ENCODE data around the gene ALOX5AP. TPM values are rescaled to one million over a fixed set of nuclear protein-coding genes. Genes with fewer than 3 reads are reported as not detected.

The ALOX5AP gene
- total RNA-seq, 1 donor from 2014 or later: not detected

DNA sequence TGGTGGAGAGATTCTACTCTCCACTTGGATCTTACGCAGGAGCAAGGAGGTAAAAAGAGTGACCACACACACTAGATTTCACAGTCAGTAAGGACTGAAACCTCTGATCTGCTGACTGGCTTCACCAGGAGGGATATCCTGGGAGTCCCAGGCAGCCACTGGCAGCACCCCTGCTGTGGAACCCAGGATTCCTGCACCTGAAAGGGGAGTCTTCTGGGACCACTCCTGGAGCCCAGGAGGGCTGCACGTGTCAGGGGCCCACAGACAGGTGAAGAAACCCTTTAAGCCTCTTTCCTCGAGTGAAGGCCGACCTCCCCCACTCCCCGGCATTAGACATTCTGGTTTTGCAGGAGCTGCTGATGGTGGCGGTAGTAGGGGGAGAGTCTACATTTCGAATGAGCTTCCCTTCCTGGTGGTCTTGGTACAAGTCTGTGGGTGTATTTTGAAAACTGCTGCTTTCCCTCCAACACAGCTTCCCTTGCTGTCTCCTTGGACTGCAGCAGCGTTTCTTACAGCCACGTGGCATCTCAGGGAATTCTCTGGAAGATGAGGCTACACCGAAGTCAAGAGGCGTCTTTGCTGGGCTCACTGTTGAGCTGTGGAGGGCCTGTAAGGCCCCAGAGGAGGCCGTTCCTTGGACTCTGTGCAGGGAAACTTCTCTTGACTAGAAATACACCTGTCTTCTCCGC, 62.6 kb downstream of the ALOX5AP start:
- H3K4me1 Mint-ChIP-seq (ENCODE audit: unreplicated experiment): peaks cover 41% of the 10 kb centered on the region
- TF ChIP-seq, protein P1, sequence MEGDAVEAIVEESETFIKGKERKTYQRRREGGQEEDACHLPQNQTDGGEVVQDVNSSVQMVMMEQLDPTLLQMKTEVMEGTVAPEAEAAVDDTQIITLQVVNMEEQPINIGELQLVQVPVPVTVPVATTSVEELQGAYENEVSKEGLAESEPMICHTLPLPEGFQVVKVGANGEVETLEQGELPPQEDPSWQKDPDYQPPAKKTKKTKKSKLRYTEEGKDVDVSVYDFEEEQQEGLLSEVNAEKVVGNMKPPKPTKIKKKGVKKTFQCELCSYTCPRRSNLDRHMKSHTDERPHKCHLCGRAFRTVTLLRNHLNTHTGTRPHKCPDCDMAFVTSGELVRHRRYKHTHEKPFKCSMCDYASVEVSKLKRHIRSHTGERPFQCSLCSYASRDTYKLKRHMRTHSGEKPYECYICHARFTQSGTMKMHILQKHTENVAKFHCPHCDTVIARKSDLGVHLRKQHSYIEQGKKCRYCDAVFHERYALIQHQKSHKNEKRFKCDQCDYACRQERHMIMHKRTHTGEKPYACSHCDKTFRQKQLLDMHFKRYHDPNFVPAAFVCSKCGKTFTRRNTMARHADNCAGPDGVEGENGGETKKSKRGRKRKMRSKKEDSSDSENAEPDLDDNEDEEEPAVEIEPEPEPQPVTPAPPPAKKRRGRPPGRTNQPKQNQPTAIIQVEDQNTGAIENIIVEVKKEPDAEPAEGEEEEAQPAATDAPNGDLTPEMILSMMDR (conservative IDR thresholded peaks at IDR 0.05): no peak
- no peaks in the 10 kb centered on the region for H3K9me3 Mint-ChIP-seq
- H3K27ac Mint-ChIP-seq: no peak overlapping the region
- no peak overlapping the region for H3K4me3 Mint-ChIP-seq
- no peak for DNase-seq (ENCODE audit: extremely low spot score, unreplicated experiment)
- H3K27me3 Mint-ChIP-seq: peaks cover 5% of the 10 kb centered on the region
- H3K36me3 Mint-ChIP-seq: no peaks in the 10 kb centered on the region

DNA sequence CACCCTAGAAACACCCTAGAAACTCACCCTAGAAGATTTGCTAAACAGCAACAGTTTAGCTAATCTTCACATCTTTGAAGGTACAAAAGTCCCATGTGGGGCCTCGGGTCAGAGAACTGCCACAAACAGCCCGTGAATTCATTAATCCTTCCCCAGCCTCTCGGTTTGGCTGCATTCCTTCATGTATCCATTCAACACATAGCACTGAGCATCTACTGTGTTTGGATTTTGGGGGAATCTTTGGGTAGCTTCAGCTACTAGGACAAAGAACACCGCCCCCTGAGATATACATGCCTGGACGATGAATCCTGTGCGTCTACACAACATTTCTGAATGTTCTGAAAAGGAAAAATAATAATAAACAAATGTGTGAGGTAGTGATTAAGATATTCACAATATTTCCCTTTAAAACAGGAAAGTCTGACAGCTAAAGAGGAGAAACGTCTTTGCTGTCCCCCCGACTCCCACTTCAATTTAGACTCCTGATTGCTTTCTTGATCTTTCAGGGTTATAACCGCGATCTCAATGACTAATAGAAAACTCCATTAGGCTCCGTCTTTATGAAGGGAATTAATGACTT, 63.5 kb downstream of the ALOX5AP start:
- Mint-ChIP-seq H3K4me3 (no peak overlapping the region), H3K27me3 (peaks cover 10% of the 10 kb centered on the region), H3K36me3 (no peaks in the 10 kb centered on the region), H3K27ac (no peak overlapping the region), H3K4me1 (ENCODE audit: unreplicated experiment) (peaks cover 44% of the 10 kb centered on the region), H3K9me3 (no peaks in the 10 kb centered on the region)
- TF ChIP-seq, protein P1 (conservative IDR thresholded peaks at IDR 0.05): no peak
- no peak for DNase-seq (ENCODE audit: extremely low spot score, unreplicated experiment)

DNA sequence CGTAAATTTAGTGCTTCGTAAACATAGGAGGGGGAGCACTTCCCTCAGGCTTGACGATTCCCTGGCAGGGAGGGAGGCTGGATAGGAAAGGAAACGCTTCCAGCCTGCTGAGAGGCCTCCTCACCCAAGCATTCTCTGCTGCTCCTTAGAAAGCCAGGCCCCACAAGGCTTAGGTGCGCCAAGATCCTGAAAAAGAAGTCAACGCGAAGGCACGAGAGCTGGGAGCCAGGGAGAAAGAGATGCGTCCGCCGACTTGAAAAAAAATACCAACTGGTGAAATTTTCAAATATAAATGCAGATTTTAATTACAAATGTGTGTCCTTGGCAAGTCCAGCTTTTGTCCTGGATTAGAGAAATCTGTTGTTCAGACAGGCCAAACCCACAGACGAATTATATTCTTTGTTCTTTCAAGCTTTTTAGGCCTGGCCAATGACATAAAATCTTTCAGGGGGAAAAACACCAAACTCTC, 64.0 kb downstream of the ALOX5AP start:
- no peak for DNase-seq (ENCODE audit: extremely low spot score, unreplicated experiment)
- no peak overlapping the region for H3K27ac Mint-ChIP-seq
- no peak overlapping the region for H3K4me3 Mint-ChIP-seq
- no peaks in the 10 kb centered on the region for H3K9me3 Mint-ChIP-seq
- H3K36me3 Mint-ChIP-seq: no peaks in the 10 kb centered on the region
- H3K4me1 Mint-ChIP-seq (ENCODE audit: unreplicated experiment): peaks cover 44% of the 10 kb centered on the region
- peaks cover 10% of the 10 kb centered on the region for H3K27me3 Mint-ChIP-seq
- TF ChIP-seq, protein P1 (conservative IDR thresholded peaks at IDR 0.05): no peak

DNA sequence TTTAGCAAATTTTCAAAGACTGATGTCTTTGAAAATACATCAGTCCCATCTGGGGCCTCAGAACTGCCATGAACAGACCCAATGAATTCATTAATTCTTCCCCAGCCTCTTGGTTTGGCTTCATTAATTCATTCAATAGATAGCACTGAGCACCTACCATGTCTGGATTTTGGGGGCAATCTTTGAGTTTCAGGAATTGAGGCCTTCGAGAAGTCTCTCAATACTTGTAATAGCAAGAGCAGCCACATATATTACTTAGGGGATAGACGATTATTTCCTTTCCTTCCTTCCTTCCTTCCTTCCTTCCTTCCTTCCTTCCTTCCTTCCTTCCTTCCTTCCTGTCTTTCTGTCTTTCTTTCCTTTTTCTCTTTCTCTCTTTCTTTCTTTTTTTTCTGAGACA, 64.8 kb downstream of the ALOX5AP start:
- Mint-ChIP-seq H3K27me3 (peaks cover 10% of the 10 kb centered on the region), H3K9me3 (no peaks in the 10 kb centered on the region), H3K4me1 (ENCODE audit: unreplicated experiment) (peaks cover 43% of the 10 kb centered on the region), H3K36me3 (no peaks in the 10 kb centered on the region), H3K27ac (no peak overlapping the region), H3K4me3 (no peak overlapping the region)
- no peak for DNase-seq (ENCODE audit: extremely low spot score, unreplicated experiment)
- TF ChIP-seq, protein P1 (conservative IDR thresholded peaks at IDR 0.05): no peak

DNA sequence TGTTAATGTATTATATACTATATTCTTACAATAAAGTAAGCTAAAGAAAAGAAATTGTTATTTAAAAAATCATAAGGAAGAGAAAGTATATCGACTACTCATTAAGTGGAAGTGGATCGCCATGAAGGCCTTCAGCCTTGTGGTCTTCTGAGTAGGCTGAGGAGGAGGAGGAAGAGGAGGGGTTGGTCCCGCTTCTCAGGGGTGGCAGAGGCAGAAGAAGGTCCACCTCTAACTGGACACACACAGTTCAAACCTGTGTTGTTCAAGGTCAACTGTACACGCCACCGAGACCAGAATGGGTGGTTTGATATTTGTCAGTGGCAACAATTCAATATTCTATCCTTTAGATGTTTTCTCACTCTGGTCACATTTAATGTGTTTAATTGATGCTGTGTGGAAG, 67.2 kb downstream of the ALOX5AP start:
- peaks cover 9% of the 10 kb centered on the region for H3K27me3 Mint-ChIP-seq
- TF ChIP-seq, protein P1 (conservative IDR thresholded peaks at IDR 0.05): no peak
- DNase-seq (ENCODE audit: extremely low spot score, unreplicated experiment): no peak
- no peak overlapping the region for H3K27ac Mint-ChIP-seq
- no peaks in the 10 kb centered on the region for H3K36me3 Mint-ChIP-seq
- peak overlapping the region; percentile 69 for H3K4me3 Mint-ChIP-seq
- H3K4me1 Mint-ChIP-seq (ENCODE audit: unreplicated experiment): peaks cover 41% of the 10 kb centered on the region
- no peaks in the 10 kb centered on the region for H3K9me3 Mint-ChIP-seq
